HG03460 (cell line): ENCODE data around the gene DPP6.

Source experiments
- ATAC-seq: cut with Tn5 transposase; IDR thresholded peaks from one replicate; pipeline ENCODE4 v1.9.1; 2021; ENCODE audit not compliant: unreplicated experiment

Gene DPP6

GRCh38 chr7:154509192-154509591 is 457.0 kb downstream of the DPP6 start:
- no peak for ATAC-seq

- ATAC-seq, result no peak
Measured at GRCh38 chr7:154512121-154512833, 460.1 kb downstream of the DPP6 start.

GRCh38 chr7:154517768-154518167 is 465.6 kb downstream of the DPP6 start:
- no peak for ATAC-seq

- ATAC-seq, result no peak
Measured at GRCh38 chr7:154519229-154519628, 467.0 kb downstream of the DPP6 start.

GRCh38 chr7:154530136-154530535 is 477.9 kb downstream of the DPP6 start:
- no peak for ATAC-seq

- ATAC-seq, result no peak
Measured at GRCh38 chr7:154532771-154533170, 480.6 kb downstream of the DPP6 start.

- no peak for ATAC-seq
Measured at GRCh38 chr7:154540596-154540995, 488.4 kb downstream of the DPP6 start.

GRCh38 chr7:154541606-154542005 is 489.4 kb downstream of the DPP6 start:
- no peak for ATAC-seq

- ATAC-seq, result no peak
Measured at GRCh38 chr7:154546946-154547587, 494.9 kb downstream of the DPP6 start.

GRCh38 chr7:154553711-154554265 is 501.6 kb downstream of the DPP6 start:
- ATAC-seq, result no peak

GRCh38 chr7:154559454-154559853 is 507.3 kb downstream of the DPP6 start:
- no peak for ATAC-seq

GRCh38 chr7:154564676-154565075 is 512.5 kb downstream of the DPP6 start:
- ATAC-seq, result no peak

- ATAC-seq, result no peak
Measured at GRCh38 chr7:154566877-154567276, 514.7 kb downstream of the DPP6 start.

GRCh38 chr7:154568346-154568745 is 516.1 kb downstream of the DPP6 start:
- no peak for ATAC-seq

- ATAC-seq, result no peak
Measured at GRCh38 chr7:154569916-154570315, 517.7 kb downstream of the DPP6 start.

- ATAC-seq, result no peak
Measured at GRCh38 chr7:154571772-154572171, 519.6 kb downstream of the DPP6 start.

GRCh38 chr7:154574235-154574634 is 522.0 kb downstream of the DPP6 start:
- no peak for ATAC-seq

- ATAC-seq, result no peak
Measured at GRCh38 chr7:154575497-154575896, 523.3 kb downstream of the DPP6 start.

GRCh38 chr7:154576604-154577003 is 524.4 kb downstream of the DPP6 start:
- no peak for ATAC-seq

GRCh38 chr7:154577141-154577873 is 525.1 kb downstream of the DPP6 start:
- no peak for ATAC-seq

- ATAC-seq, result no peak
Measured at GRCh38 chr7:154578336-154578735, 526.1 kb downstream of the DPP6 start.

GRCh38 chr7:154579711-154580110 is 527.5 kb downstream of the DPP6 start:
- no peak for ATAC-seq
